Suprapubic skin (tissue), 4 donors: ENCODE results near the gene AKAP8. TPM values are rescaled to one million over a fixed set of nuclear protein-coding genes. Genes with fewer than 3 reads are reported as not detected.
"Not testable (repeated sequence)": the region's sequence is repeated elsewhere in the genome, so short reads cannot be mapped to it uniquely, and the experiment has no call there.

ENCODE experiments used
- DNase-seq, 2 donors: peaks; one replicate each; pipeline ENCODE4 v3.0.0-alpha.2; 2019; ENCODE audit warnings: low spot score in 2 of 2
- H3K27ac ChIP-seq: fragments of 200-600 bp; sonication (generic); one replicate; pipeline ENCODE4 v1.5.1; 2019
- H3K27me3 ChIP-seq: fragments of 200-600 bp; sonication (generic); one replicate; pipeline ENCODE4 v1.5.1; 2019
- H3K36me3 ChIP-seq: fragments of 200-600 bp; sonication (generic); one replicate; pipeline ENCODE4 v1.5.1; 2019
- H3K4me1 ChIP-seq: fragments of 200-600 bp; sonication (generic); one replicate; pipeline ENCODE4 v1.5.1; 2019
- H3K4me3 ChIP-seq: fragments of 200-600 bp; sonication (generic); one replicate; pipeline ENCODE4 v1.5.1; 2019; ENCODE audit warnings: mild to moderate bottlenecking
- H3K9me3 ChIP-seq: fragments of 200-600 bp; sonication (generic); one replicate; pipeline ENCODE4 v1.5.1; 2019
- CTCF ChIP-seq, 2 donors: fragments of 200-600 bp in 1 of 2; fragments of 450-650 bp in 1 of 2; sonication (generic) in 1 of 2; IDR thresholded peaks; one replicate each; pipeline ENCODE4 v1.5.1; 2016 to 2019; ENCODE audit warnings: antibody characterized with exemption in 2 of 2, mild to moderate bottlenecking in 1 of 2, moderate library complexity in 1 of 2
- EP300 ChIP-seq: sonication (generic); formaldehyde crosslinking; IDR thresholded peaks from one replicate; pipeline ENCODE4 v1.6.1; 2017; ENCODE audit warnings: antibody characterized with exemption
- POLR2A ChIP-seq, 2 donors: fragments of 450-650 bp; IDR thresholded peaks; one replicate each; pipeline ENCODE4 v1.6.1; 2017; ENCODE audit warnings: antibody characterized with exemption in 2 of 2, mild to moderate bottlenecking in 2 of 2, moderate library complexity in 2 of 2
- POLR2AphosphoS5 ChIP-seq, 3 donors: sonication (generic); formaldehyde crosslinking; IDR thresholded peaks; one replicate each; pipeline ENCODE4 v1.6.1; 2017; ENCODE audit warnings: antibody characterized with exemption in 3 of 3
- WGBS: methylation state at CpG from one replicate; pipeline ENCODE4 v1.1.5; 2018; 5-methylcytosine and 5-hydroxymethylcytosine counted together
- total RNA-seq, 4 donors: library from RNA; depleted of rRNA; stranded (reverse); fragments of >200 nt; gene quantifications; one replicate each; pipeline ENCODE4 v1.1.0, GENCODE V29; 2016

Gene AKAP8
- total RNA-seq, 4 donors from 2014 or later: 25.3 to 77.9 (median 41.6) TPM

- no peaks in the 10 kb centered on the region for H3K9me3 ChIP-seq
- TF ChIP-seq POLR2A (IDR thresholded peaks at IDR 0.05) (no peak), EP300 (no peak), POLR2AphosphoS5 (IDR thresholded peaks at IDR 0.05) (no peak)
- H3K27ac ChIP-seq: no peak overlapping the region
- no peak for DNase-seq
- H3K4me3 ChIP-seq: no peak overlapping the region
- WGBS: 95% methylated on average over 8 of the region's 8 CpGs
- H3K4me1 ChIP-seq: peaks cover 8% of the 10 kb centered on the region
- no peaks in the 10 kb centered on the region for H3K27me3 ChIP-seq
- H3K36me3 ChIP-seq: peaks cover 81% of the 10 kb centered on the region
Observed at GRCh38 chr19:15399234-15399515, 19.6 kb upstream of the AKAP8 start.

GRCh38 chr19:15398501-15399233, 19.1 kb upstream of the AKAP8 start:
- WGBS: 95% methylated on average over 36 of the region's 50 CpGs
- DNase-seq: no peak
- Histone ChIP-seq H3K27me3 (no peaks in the 10 kb centered on the region), H3K4me1 (peaks cover 4% of the 10 kb centered on the region), H3K4me3 (no peak overlapping the region), H3K36me3 (peaks cover 83% of the 10 kb centered on the region), H3K27ac (no peak overlapping the region), H3K9me3 (no peaks in the 10 kb centered on the region)
- no peak for TF ChIP-seq POLR2A (IDR thresholded peaks at IDR 0.05)
- TF ChIP-seq POLR2AphosphoS5 (IDR thresholded peaks at IDR 0.05): no peak
- no peak for TF ChIP-seq EP300
- TF ChIP-seq CTCF (IDR thresholded peaks at IDR 0.05): no peak

GRCh38 chr19:15397782-15398181, 18.2 kb upstream of the AKAP8 start:
- 83% methylated on average over 7 of the region's 11 CpGs for WGBS
- DNase-seq: no peak
- Histone ChIP-seq H3K4me3 (no peak overlapping the region), H3K4me1 (peaks cover 3% of the 10 kb centered on the region), H3K27me3 (no peaks in the 10 kb centered on the region), H3K27ac (no peak overlapping the region), H3K9me3 (no peaks in the 10 kb centered on the region), H3K36me3 (peaks cover 85% of the 10 kb centered on the region)
- TF ChIP-seq CTCF (IDR thresholded peaks at IDR 0.05) (no peak), POLR2AphosphoS5 (IDR thresholded peaks at IDR 0.05) (no peak), EP300 (no peak), POLR2A (IDR thresholded peaks at IDR 0.05) (no peak)

- Histone ChIP-seq H3K4me3 (no peak overlapping the region), H3K4me1 (peaks cover 3% of the 10 kb centered on the region), H3K36me3 (peaks cover 79% of the 10 kb centered on the region), H3K27ac (no peak overlapping the region), H3K9me3 (no peaks in the 10 kb centered on the region), H3K27me3 (no peaks in the 10 kb centered on the region)
- WGBS: 84% methylated on average over 4 of the region's 6 CpGs
- TF ChIP-seq CTCF (IDR thresholded peaks at IDR 0.05) (no peak), POLR2A (IDR thresholded peaks at IDR 0.05) (no peak), EP300 (no peak), POLR2AphosphoS5 (IDR thresholded peaks at IDR 0.05) (no peak)
- DNase-seq: no peak
Observed at GRCh38 chr19:15397236-15397635, 17.6 kb upstream of the AKAP8 start.

DNA sequence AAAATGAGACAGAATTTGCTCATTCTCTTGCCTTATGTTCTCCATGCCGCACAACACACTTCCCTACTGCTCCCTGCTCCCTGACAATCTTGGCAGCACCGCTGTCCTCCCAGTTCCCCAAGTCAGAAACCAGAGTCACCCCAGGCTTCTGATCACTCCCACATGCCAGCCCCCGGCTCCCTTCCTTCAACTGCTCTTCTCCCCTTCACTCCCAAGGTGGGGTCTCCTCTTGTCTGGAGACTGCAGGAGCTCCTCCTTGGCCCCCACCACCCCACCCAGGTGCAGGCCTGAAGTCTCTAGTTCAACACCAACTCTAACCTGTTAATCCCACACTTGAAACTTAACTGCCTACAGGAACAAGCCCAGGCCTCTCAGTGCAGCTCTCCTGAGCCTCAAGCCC, 16.8 kb upstream of the AKAP8 start:
- no peak for DNase-seq
- Histone ChIP-seq H3K36me3 (peaks cover 79% of the 10 kb centered on the region), H3K9me3 (no peaks in the 10 kb centered on the region), H3K4me1 (peaks cover 3% of the 10 kb centered on the region), H3K27ac (no peak overlapping the region), H3K4me3 (no peak overlapping the region), H3K27me3 (no peaks in the 10 kb centered on the region)
- TF ChIP-seq POLR2AphosphoS5 (IDR thresholded peaks at IDR 0.05) (no peak), EP300 (no peak), CTCF (IDR thresholded peaks at IDR 0.05) (no peak), POLR2A (IDR thresholded peaks at IDR 0.05) (no peak)
- 98% methylated on average over 3 of the region's 3 CpGs for WGBS

DNA sequence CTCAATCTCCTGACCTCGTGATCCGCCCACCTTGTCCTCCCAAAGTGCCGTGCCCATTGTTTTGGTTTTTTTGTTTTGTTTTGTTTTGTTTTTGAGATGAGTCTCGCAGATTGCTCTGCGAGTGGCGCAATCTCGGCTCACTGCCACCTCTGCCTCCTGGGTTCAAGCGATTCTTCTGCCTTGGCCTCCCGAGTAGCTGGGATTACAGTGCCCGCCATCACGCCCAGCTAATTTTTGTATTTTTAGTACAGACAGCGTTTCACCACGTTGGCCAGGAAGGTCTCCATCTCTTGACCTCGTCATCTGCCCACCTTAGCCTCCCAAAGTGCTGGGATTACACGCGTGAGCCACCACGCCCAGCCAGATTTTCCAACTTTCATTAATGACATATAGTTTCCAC, 15.7 kb upstream of the AKAP8 start:
- not testable (repeated sequence) for H3K4me3 ChIP-seq, H3K9me3 ChIP-seq, H3K4me1 ChIP-seq, H3K27ac ChIP-seq, H3K27me3 ChIP-seq, DNase-seq
- WGBS: 93% methylated on average over 17 of the region's 17 CpGs
- peaks cover 72% of the 10 kb centered on the region for H3K36me3 ChIP-seq
